Activated T-cell treated with anti-CD3 and anti-CD28 coated beads for 24 hours (primary cell): ENCODE measurements around the gene C14orf119.
"Not testable (repeated sequence)": the region's sequence is repeated elsewhere in the genome, so short reads cannot be mapped to it uniquely, and the experiment has no call there.

Source experiments
- DNase-seq: peaks from one replicate; pipeline ENCODE4 v3.0.0-alpha.2; 2020; ENCODE audit warnings: low read depth

The C14orf119 gene

DNA sequence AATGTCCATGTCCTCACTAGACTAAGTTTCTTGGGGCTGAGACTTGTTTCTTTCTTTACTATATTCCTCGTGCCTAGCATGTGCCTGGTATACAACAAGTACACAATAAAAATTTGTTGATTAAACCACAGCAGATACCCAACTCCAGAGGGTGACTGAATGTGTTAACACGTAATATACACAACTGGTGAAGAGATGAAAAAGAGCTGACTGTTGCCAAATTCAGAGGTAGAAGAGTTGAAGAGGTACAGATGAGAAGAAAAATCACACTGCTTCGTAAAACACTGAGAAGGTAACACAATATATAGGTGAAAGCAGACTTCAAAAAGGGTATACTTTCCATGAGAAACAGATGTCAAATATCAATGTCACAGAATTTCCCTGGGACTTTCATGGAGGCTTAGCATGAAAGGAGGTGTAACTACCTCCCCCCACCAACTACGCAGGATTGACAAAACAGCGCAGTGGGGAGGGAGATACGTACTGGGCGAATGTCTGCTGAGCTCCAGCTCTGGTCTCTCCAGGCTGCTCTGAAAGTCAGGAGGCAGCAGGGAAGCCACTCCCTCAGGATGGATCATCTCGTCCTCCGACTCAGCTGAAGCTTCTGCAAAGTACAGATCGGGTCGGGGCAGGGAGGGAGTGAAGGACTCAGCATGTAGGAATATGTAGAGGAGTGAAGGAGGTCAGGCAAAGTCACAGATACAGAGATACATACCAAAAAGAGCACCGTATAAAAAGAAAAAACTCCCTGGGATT is 5.6 kb upstream of the C14orf119 start:
- no peak for DNase-seq

DNA sequence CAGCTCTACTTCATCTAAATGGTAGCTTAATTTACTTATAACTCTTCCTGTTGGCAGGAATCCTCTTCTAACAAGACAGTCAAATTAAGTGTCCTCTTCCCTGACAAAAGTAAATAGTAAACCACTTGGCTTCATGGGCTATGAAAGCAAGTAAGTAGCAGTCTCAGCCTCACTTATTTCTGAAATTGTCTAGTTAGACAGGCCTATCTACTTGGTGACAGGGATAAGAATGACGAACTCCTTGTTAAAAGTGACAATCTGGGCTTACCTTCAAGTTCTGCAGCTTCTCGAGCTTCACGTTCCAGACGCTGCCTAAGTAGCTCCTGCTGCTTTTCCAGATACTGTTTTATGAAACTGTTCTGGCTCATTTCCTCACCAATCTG is 5.1 kb upstream of the C14orf119 start:
- DNase-seq = no peak

DNA sequence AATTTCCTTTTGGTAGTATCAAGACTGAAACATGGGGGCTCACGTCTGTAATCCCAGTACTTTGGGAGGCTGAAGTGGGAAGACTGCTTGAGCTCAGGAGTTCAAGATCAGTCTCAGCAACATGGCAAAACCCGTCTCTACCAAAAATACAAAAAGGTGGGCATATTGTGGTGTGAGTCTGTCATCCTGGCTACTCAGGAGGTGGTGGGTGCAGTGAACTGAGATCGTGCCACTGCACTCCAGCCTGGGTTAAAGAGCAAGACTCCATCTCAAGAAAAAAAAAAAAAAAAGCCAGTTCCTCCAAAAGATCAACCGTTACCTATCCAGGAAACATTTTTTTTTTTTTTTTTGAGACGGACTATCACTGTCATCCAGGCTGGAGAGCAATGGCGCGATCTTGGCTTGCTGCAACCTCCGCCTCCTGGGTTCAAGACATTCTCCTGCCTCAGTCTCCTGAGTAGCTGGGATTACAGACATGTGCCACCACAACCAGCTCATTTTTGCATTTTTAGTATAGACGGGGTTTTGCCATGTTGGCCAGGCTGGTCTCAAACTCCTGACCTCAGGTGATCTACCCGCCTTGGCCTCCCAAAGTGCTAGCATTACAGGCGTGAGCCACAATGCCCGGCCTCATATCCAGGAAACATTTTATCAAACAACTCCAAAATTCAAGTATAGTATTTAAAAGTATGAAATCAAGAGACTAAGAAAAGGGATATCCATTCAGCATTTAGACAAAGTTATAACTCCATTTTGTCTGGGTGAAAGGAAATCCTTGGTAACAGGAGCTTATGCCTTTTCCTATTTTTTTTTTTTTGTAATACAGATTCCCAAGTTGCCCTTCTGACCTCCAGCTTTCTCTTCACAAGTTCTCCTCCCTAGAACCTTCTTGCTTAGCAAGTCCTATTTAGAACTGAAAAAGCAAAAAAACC is 3.7 kb upstream of the C14orf119 start:
- no peak for DNase-seq

DNA sequence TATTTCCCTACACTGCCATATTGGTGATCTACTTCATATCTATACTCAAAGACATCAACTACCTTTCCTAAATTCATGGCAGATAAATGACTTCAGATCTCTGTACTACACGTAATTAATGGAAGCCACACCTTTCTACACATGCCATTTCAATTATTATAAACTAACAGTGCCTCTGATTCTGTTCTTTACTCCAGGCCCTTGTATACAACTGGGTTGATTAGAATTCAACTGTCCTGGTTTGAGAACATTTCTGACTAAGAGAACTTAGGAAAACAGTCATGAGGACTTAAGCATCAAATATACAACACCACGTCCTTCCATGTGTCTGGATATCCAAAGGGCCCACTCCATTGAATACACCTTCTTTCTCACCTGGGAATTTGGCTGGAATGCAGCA is 2.2 kb upstream of the C14orf119 start:
- no peak for DNase-seq

DNA sequence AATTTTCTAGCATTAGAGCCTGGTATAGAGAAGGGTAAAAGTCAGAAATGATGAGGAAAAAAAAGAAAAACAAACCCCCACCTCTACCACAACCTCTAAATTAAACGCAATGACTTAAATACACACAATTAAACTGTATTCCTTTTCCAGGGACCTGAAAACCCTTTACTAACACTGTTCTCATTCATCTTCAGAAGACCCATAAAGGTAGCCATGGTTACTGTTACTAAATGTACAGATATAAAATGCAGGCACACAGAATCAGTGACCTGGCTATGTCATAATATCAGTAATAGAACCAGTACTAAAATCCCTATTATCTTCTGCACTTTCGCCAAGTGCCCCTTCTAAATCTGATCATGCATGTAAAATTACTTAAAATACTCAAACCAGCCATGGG is 1.8 kb upstream of the C14orf119 start:
- no peak for DNase-seq

DNA sequence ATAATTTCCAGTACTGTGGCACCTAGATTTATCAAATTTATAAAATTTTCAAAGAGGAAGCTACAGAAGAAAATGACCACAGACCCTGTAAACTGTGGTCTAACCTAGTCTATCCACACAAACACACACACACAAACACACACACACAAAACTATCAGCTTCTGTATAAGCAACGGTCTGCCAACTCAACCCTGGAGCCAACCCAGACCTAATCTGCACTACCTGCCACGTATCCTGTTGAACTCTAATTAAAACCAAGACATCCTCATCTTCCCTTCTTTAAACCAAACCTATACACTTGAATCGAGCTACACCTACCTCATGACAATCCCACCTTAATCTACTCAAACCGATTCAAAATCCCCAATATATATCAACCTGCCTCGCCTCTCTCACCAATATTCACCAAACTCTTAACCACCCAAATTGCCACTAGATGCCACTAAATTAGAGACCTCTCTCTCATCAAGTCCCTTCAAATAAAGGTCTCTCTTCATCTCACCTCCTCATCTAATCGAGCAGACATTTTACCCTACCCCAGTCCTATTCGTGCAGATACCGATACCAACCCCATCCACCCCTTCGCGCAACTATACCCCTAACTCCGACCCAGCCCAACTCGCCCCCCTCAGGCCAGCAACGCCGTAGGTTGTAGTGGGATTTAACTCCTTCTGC is 1.2 kb upstream of the C14orf119 start:
- no peak for DNase-seq

DNA sequence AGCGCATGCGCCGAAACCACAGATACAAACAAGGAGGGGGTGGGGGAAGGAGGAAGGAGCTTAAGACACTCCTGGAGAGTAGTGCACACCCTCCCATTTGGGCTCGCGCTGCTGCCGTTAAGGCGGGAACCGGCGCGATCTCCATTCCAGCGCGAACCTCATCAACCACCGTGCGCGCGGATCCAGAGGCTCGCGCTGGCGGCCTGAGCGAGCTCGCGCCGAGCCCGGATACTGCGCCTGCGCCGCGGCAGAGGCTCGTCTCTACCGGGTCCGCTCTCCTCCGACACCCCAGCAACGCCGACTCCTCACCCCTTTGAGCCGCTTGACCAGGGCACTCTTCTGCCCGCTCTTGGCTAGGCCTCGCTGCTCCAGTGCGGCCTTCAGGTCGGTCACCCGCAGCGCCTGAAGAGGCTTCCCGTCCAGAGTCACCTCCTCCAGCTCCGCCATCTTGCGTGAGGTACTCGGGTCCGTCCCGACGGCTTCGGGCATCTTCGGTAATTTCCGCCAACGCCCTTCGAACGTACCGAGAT is 574 bp upstream of the C14orf119 start, which contains the start of gene ACIN1:
TSS of gene ACIN1 (minus strand) at position 471 of the 530 bp plus-strand sequence. CDS start at position 447, 24 bp downstream.
- DNase-seq = peak; percentile 63

DNA sequence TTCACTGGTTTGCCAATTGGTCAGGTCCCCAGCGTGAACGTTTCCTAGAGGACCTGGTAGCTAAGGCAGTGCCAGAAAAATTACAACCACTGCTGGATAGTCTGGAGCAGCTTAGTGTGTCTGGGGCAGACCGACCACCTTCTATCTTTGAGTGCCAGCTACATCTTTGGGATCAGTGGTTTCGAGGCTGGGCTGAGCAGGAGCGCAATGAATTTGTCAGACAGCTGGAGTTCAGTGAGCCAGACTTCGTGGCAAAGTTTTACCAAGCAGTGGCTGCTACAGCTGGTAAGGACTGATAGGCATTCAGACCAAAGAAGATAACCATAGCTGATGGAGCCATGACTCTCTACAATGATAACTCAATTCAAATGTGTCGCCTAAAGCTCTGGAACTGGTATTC is 2.5 kb downstream of the C14orf119 start:
- DNase-seq = no peak

DNA sequence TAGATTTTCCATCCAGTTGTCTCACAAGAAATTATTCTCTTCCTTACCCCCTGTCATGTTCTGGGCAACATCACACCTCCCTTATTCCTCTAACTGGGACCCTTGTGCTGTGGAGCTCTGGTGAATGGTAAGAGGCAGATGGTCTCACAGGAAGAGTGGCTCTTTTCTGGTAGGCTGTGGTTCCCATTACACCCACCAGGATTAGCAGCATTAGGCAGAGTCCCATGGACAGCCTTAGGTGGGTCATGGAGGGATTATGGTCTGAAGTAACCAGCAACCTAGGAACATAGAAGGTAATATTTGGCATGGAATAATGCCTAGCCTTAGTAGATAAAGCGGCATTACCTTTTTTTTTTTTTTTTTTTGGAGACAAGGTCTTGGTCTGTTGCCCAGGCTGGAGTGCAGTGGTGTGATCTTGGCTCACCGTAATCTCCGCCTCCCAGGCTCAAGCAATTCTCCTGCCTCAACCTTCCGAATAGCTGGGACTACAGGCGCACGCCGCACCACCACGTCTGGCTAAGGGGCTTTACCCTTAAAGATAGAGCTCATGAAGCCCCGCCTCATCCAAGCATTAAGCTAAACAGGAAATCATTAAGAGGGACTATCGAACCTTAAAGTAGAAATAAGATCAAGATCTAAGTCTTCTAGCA is 4.0 kb downstream of the C14orf119 start:
- DNase-seq = no peak

DNA sequence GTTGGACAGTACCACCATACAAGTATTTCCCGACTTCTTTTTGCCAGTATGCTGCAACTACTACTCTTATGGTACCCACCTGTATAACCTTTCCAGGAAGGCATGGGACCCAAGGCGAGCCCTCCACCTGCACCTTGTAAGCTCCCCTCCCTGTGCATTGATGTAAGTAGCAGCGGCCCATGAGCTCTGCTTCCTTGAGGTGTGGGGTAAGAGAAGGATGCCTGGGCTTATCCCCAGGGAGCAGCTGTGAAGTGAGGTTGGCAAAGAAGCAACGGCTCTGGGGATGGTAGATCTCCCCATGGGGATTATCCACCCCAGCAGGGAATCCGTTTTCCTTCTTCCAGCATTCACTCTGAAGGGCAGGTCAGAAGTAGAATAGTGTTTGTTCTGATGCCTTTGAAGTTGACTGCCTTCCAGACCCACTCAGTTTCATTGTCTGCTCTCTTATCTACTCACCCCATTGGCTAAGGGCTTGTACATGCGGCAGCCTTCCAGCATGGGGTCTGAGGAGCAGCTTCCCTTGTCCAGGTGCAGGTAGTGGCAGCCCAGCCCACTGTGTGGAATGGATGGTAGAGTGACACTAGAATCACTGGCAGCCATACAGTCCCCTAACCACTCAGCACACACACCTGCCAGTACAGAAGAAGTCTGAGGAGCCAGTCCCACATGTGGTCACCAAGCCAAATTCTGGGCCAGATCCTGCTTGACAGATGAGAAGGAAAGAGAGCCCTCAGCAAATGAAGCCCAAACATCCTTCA is 6.1 kb downstream of the C14orf119 start:
- no peak for DNase-seq

DNA sequence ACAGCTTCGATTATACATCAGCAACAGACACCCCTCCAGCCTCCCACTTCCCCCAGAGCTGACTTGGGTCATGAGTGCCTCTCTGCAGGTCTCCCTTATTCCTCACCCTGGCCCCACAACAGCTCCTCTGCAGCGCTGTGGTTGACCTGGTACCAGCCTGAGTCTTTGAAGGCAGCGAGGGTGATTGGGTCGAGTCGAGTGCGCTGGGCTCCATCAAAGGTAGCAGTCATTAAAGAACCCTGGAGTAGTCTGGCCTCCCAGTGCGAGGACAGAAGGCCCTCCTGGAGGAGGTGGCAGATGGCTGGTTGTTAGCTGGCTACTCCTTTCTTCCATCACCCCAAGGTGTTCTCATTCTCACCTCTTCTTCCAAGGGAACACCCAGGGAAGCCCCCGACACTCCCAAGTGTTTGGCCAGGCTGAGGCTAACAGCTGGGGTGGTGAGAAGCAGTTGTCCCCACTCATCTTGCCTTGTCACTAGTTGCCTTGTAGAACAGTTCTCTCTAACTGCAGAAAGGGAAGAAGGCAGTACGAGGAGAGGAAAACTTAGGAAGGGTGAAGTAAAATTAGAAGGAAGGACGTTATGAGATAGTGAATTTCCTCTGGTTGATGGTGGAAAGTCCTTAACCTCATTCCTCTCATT is 6.8 kb downstream of the C14orf119 start:
- DNase-seq = no peak

DNA sequence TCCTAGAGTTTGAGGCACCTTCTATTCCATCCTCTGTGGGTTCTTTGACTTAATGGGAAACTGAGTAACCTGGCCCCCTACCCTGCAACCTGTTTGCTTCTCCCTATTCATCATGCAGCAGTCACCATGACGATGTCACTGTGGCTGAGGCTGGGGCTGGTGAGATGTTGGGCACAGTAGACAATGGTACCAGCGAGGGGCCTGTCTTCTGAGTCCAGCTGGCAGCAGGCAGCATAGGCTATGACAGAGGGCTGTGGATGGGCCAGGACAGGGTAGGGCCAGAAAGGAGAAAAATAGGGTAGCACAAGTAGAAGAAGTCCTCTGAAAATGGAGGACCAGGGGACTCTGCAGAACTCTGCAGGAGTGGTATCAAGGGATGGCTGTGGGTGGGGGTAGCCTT is 7.5 kb downstream of the C14orf119 start:
- no peak for DNase-seq

DNA sequence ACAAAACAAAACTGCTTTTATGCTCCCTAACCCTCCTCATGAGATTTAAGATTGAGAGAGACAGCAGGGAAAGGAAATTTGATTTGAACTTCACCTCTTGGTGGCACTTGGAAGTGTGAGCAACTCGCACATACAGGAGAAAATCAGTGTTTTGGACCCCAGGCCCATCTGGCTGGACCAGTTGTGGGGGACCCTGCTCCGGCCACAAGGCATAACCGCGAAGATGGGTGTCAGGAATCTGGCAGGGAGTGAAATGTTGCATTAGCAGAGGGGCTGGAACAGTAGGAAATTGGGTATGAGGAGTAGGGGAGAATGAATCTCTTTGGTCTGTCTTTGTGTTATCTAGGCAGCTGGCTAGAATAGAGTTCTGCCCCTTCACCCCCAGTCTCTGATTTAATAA is 8.3 kb downstream of the C14orf119 start:
- DNase-seq = no peak

DNA sequence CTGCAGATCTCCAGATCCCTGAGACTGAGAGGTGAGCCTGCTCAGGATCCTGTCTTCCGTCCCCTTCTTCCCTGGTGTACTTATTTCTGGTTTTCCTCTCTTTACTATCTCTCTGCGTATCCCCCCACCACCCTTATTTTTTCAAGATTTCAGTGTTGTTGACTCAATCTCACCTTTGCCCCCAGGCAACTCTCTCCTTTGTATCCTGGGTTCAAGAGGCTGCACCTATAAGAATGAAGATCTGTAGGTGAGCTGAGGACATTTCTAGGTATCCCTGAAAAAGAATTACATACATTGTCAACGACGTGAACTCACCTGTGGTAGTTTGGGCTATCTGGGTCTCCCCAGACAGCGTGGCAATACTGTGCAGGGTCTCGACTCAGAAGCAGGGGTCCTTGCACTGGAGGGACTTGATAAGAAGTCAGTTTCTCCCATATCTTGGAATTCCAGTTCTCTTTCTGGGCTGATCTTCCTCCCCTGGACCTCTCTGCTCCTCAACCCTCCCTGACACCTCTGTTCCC is 8.8 kb downstream of the C14orf119 start:
- no peak for DNase-seq

DNA sequence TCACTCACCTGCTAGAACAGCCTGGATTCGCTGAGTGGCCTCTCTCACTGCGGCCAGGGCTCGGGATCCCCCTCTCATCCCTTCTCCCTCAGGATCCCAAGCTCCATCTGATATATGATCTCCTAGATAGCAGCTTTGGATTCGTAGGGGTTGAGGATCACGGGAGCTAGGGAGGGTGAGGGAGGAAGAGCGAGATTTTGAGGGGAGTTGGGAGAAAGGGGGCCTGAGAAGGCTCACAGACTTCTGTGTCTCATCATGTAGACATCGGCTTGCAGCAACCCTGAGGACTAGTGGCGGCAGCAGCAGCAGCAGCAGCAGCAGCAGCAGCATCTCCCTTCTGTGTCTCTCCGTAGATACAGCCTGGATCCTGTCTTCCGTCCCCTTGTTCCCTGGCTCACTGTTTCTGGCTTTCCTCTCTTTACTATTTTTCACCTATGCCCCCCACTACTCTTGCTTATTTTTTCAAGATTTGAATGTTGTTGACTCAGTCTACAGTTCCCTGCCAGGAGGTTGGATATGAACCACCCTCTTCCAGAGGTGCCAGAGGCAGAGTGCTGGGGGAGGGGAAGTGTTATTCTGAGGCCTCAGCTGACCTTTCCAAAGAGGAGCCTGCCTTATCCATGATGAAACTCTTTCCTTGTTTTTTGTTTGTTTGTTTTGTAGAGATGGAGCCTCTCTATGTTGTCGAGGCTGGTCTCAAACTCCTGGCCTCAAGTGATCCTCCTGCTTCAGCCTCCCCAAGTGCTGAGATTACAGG is 9.5 kb downstream of the C14orf119 start, which contains the start of gene CIROP:
TSS of gene CIROP (minus strand) at position 399 of the 757 bp plus-strand sequence. CDS start at position 330, 69 bp downstream.
- DNase-seq = no peak

DNA sequence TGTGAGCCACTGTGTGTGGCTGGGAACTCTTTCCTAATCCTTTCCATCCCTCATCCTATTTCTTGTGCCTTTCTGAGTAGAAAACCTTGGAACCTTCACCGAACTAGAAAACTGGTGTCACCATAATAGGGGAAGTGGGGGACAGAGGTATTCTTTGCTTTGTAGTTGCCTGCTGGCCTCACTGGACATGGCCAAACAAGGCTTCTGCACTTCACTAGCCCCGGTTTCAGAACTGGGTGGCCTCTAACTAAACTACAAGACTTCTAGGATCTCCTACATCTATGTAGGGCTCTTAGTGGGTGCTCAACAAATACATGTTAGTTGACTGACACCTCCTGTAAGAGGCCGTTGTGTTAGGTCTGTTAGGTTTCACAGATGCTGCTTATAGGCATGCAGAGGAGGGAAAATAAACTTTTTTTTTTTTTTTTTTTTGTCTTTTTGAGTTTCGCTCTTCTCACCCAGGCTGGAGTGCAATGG is 10.1 kb downstream of the C14orf119 start:
- no peak for DNase-seq

DNA sequence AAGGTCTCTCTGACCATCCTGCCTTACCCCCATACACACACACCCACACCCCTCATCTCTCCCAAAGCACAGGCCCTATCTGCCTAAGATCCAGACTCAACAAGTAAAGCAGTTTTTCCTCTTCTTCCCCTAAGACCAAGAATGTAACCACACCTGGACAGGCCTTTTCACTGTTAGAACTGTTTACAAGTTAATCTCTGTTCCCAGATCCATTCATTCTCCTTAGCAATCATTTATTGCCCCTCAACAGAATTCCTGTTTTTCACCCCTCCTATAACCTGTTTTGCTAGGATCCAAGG is 11.4 kb downstream of the C14orf119 start:
- no peak for DNase-seq

DNA sequence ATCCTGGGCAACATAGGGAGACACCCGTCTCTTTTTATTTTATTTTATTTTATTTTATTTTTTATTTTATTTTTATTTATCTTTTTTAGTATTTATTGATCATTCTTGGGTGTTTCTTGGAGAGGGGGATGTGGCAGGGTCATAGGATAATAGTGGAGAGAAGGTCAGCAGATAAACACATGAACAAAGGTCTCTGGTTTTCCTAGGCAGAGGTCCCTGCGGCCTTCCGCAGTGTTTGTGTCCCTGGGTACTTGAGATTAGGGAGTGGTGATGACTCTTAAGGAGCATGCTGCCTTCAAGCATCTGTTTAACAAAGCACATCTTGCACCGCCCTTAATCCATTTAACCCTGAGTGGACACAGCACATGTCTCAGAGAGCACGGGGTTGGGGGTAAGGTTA is 12.3 kb downstream of the C14orf119 start:
- DNase-seq = not testable (repeated sequence)

DNA sequence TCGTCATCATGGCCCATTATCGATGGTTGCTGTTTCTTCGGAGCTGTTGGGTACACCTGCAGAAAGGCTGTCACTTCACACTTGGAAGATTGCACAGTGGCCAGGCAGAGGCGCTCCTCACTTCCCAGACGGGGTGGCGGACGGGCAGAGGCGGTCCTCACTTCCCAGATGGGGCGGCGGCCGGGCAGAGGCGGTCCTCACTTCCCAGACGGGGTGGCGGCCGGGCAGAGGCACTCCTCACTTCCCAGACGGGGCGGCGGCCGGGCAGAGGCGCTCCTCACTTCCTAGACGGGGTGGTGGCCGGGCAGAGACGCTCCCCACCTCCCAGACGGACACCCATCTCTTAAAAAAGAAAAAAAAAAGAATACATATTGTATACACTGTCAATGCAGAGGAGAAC is 12.9 kb downstream of the C14orf119 start:
- DNase-seq = not testable (repeated sequence)
